Mucosa of descending colon (tissue), 3 donors: ENCODE results near the gene TNK2. TPM values are rescaled to one million over a fixed set of nuclear protein-coding genes. Genes with fewer than 3 reads are reported as not detected.
A peak's percentile ranks its signal among the peaks of the same experiment; 100 is the strongest.

Source experiments
- ATAC-seq: fragments of 200-7000 bp; cut with Tn5 transposase; one replicate; pipeline ENCODE4 v1.9.1; 2020; ENCODE audit warnings: mild to moderate bottlenecking, moderate library complexity
- DNase-seq, 3 donors: peaks; one replicate each; pipeline ENCODE4 v3.0.0-alpha.2; 2020
- H3K36me3 ChIP-seq: fragments of 200-600 bp; one replicate; pipeline ENCODE4 v1.8.0; 2021; ENCODE audit warnings: low read depth, mild to moderate bottlenecking
- H3K4me1 ChIP-seq: fragments of 200-600 bp; one replicate; pipeline ENCODE4 v1.8.0; 2021; ENCODE audit warnings: low read depth, mild to moderate bottlenecking
- H3K4me3 ChIP-seq: fragments of 200-600 bp; one replicate; pipeline ENCODE4 v1.8.0; 2021; ENCODE audit warnings: mild to moderate bottlenecking
- H3K9me3 ChIP-seq: fragments of 200-600 bp; one replicate; pipeline ENCODE4 v1.8.0; 2021; ENCODE audit warnings: mild to moderate bottlenecking
- CTCF ChIP-seq: fragments of 200-600 bp; IDR thresholded peaks from one replicate; pipeline ENCODE4 v1.8.0; 2022; ENCODE audit warnings: antibody characterized with exemption, mild to moderate bottlenecking
- intact Hi-C, 2 donors: fragments of 100-400 bp; cut with DNase I in 1 of 2; cut with micrococcal nuclease in 1 of 2; formaldehyde crosslinking; loops; one replicate each; pipeline versions ENCODE4 v1.11.0 to v1.11.1; 2022; cut with DNase I, micrococcal nuclease
- microRNA-seq: library from miRNA; unstranded; fragments of <30 nt; microRNA quantifications from one replicate; pipeline ENCODE4, GENCODE V29; 2019
- total RNA-seq, 3 donors: library from RNA; stranded (reverse); fragmentation: NEBNext Ultra II Directional in 2 of 3; extraction: Animal tissue kit (Norgen Biotek cat#: 25700) in 2 of 3; gene quantifications; one replicate each; pipeline versions ENCODE4 v1.2.1 to v1.2.4, GENCODE V29; 2021 to 2023
- donor health status: DM: no; HTN: no; CAD: no; lungs with moderate emphysema.
- donor health status: DM: no; HTN: no; CAD: no.
- donor health status: DM: no; HTN: yes; CAD: no.

TNK2 gene
- total RNA-seq, 3 donors from 2014 or later: 16.8 to 61.1 (median 28.0) TPM

GRCh38 chr3:195815169-195815771 lies 93.1 kb downstream of the TNK2 start:
- TF ChIP-seq CTCF: no peak
- Histone ChIP-seq H3K4me1 (no peaks in the 10 kb centered on the region), H3K4me3 (no peak overlapping the region), H3K9me3 (no peaks in the 10 kb centered on the region), H3K36me3 (no peaks in the 10 kb centered on the region)
- DNase-seq (no peak), ATAC-seq (peak; percentile 6)
- intact Hi-C loops: no loop called here

GRCh38 chr3:195813916-195814640 lies 94.3 kb downstream of the TNK2 start:
- ATAC-seq (no peak), DNase-seq (no peak)
- intact Hi-C loops: no loop called here
- H3K4me1 ChIP-seq: peaks cover under 1% of the 10 kb centered on the region
- no peaks in the 10 kb centered on the region for H3K36me3 ChIP-seq
- H3K9me3 ChIP-seq: no peaks in the 10 kb centered on the region
- no peak for TF ChIP-seq CTCF
- H3K4me3 ChIP-seq: no peak overlapping the region

Small RNA genes lying within 50 kb of the gene (microRNA-seq; reads per million reads assigned to microRNA genes)
- not detected for gene MIR6829

Other genes with a start within 250 kb of the TNK2 start
- 100 to 1,000 TPM in 2 of 3 donors, 10 to 100 TPM in 1; 29.5 to 147 (median 112) TPM for gene MUC20, start 187.6 kb downstream of the TNK2 start, total RNA-seq
- 100 to 1,000 TPM; 170 to 415 (median 318) TPM for gene MUC4, start 96.6 kb downstream of the TNK2 start, total RNA-seq
- gene TFRC, start 173.5 kb upstream of the TNK2 start, total RNA-seq: 100 to 1,000 TPM; 119 to 225 (median 167) TPM